OCI-LY3 (cell line): ENCODE data around the gene CMC2.
A peak's percentile ranks its signal among the peaks of the same experiment; 100 is the strongest.

Experiments
- H2AFZ ChIP-seq: fragments of 200-600, 300-600 bp; shearing (Covaris generic); 2 replicates; pipeline ENCODE4 v1.6.0; 2014; ENCODE audit warnings: antibody characterized with exemption, low read depth, low read length
- H3K27ac ChIP-seq: fragments of 200-600, 300-600 bp; sonication (generic); 2 replicates; pipeline ENCODE4 v1.5.1; 2014; ENCODE audit warnings: mild to moderate bottlenecking, low read length, moderate library complexity, mixed read lengths
- H3K27me3 ChIP-seq: fragments of 200-600, 300-600 bp; sonication (generic); 2 replicates; pipeline ENCODE4 v1.6.1; 2014; ENCODE audit warnings: low read depth, low read length, mixed read lengths
- H3K36me3 ChIP-seq: fragments of 200-600, 300-600 bp; sonication (generic); replicated peaks from 2 replicates; pipeline ENCODE3; 2014; ENCODE audit warnings: low read depth, low read length, mixed read lengths
- H3K4me1 ChIP-seq: fragments of 300-600, 200-600 bp; sonication (generic); 2 replicates; pipeline ENCODE4 v1.6.1; 2014; ENCODE audit warnings: low read length, mixed read lengths
- H3K4me2 ChIP-seq: fragments of 200-600, 300-600 bp; sonication (generic); 2 replicates; pipeline ENCODE4 v1.6.1; 2014; ENCODE audit warnings: low read length, mixed read lengths
- H3K4me3 ChIP-seq: fragments of 300-600, 200-600 bp; sonication (generic); 2 replicates; pipeline ENCODE4 v1.5.1; 2014; ENCODE audit warnings: antibody characterized with exemption, mild to moderate bottlenecking, low read length, moderate library complexity
- H3K79me2 ChIP-seq: fragments of 300-600, 200-600 bp; shearing (Covaris generic); 2 replicates; pipeline ENCODE4 v1.6.1; 2014; ENCODE audit warnings: mild to moderate bottlenecking, low read length, mixed read lengths
- H3K9ac ChIP-seq: fragments of 300-600, 200-600 bp; shearing (Covaris generic); 2 replicates; pipeline ENCODE4 v1.6.0; 2014; ENCODE audit warnings: mild to moderate bottlenecking, low read length, moderate library complexity
- H3K9me3 ChIP-seq: fragments of 200-600, 300-600 bp; shearing (Covaris generic); 2 replicates; pipeline ENCODE4 v1.6.1; 2014; ENCODE audit warnings: low read length, mixed read lengths; ENCODE audit not compliant: insufficient read depth
- H4K20me1 ChIP-seq: fragments of 200-600, 300-600 bp; sonication (generic); 2 replicates; pipeline ENCODE4 v1.6.1; 2016; ENCODE audit warnings: low read length, mixed read lengths; ENCODE audit not compliant: insufficient read depth
- CTCF ChIP-seq: fragments of 200-600, 300-600 bp; sonication (generic); IDR thresholded peaks from 2 replicates; pipeline ENCODE4 v1.5.1; 2014; ENCODE audit warnings: antibody characterized with exemption, low read length, low read depth
- EZH2phosphoT487 ChIP-seq: fragments of 200-600 bp; shearing (Covaris generic); IDR thresholded peaks from 2 replicates; pipeline ENCODE4 v1.6.1; 2018; ENCODE audit warnings: antibody characterized with exemption, mixed run types, low read depth

CMC2 gene

GRCh38 chr16:80996688-80997138, 10.0 kb downstream of the CMC2 start:
- Histone ChIP-seq H3K4me2 (peak overlapping the region; percentile 89), H3K27ac (peak overlapping the region; percentile 59), H3K4me3 (peak overlapping the region; percentile 71), H3K36me3 (peaks cover 5% of the 10 kb centered on the region), H3K27me3 (no peaks in the 10 kb centered on the region), H3K79me2 (peaks cover 85% of the 10 kb centered on the region), H3K9ac (peak overlapping the region; percentile 54), H3K4me1 (peaks cover 21% of the 10 kb centered on the region), H3K9me3 (no peaks in the 10 kb centered on the region), H2AFZ (no peak overlapping the region), H4K20me1 (peaks cover 7% of the 10 kb centered on the region; the same call in 1 of the 2 replicates)
- no peak for TF ChIP-seq EZH2phosphoT487
- no peak for TF ChIP-seq CTCF

- Histone ChIP-seq H3K4me2 (no peak overlapping the region), H2AFZ (no peak overlapping the region), H3K27me3 (no peaks in the 10 kb centered on the region), H3K79me2 (peaks cover 72% of the 10 kb centered on the region), H3K9me3 (no peaks in the 10 kb centered on the region), H3K36me3 (peaks cover 9% of the 10 kb centered on the region), H3K27ac (no peak overlapping the region), H4K20me1 (peaks cover under 1% of the 10 kb centered on the region; the same call in 1 of the 2 replicates), H3K4me1 (peaks cover 21% of the 10 kb centered on the region), H3K4me3 (no peak overlapping the region), H3K9ac (no peak overlapping the region)
- TF ChIP-seq CTCF = no peak
- no peak for TF ChIP-seq EZH2phosphoT487
Observed at GRCh38 chr16:80994451-80994850, 12.2 kb downstream of the CMC2 start.

GRCh38 chr16:80993834-80994233, 12.9 kb downstream of the CMC2 start:
- H3K27ac ChIP-seq = no peak overlapping the region

GRCh38 chr16:80993307-80993706, 13.4 kb downstream of the CMC2 start:
- Histone ChIP-seq H3K27me3 (no peaks in the 10 kb centered on the region), H4K20me1 (peaks cover 6% of the 10 kb centered on the region; the same call in 1 of the 2 replicates), H3K4me3 (no peak overlapping the region), H3K79me2 (peaks cover 60% of the 10 kb centered on the region), H3K36me3 (peaks cover 9% of the 10 kb centered on the region), H3K4me2 (no peak overlapping the region), H2AFZ (no peak overlapping the region), H3K9me3 (no peaks in the 10 kb centered on the region), H3K27ac (no peak overlapping the region), H3K9ac (no peak overlapping the region), H3K4me1 (peaks cover 18% of the 10 kb centered on the region)
- no peak for TF ChIP-seq EZH2phosphoT487
- no peak for TF ChIP-seq CTCF

More at GRCh38 chr16:80993834-80994233, 12.9 kb downstream of the CMC2 start:
- Histone ChIP-seq H4K20me1 (peaks cover 3% of the 10 kb centered on the region; the same call in 1 of the 2 replicates), H3K36me3 (peaks cover 9% of the 10 kb centered on the region), H3K4me1 (peaks cover 21% of the 10 kb centered on the region), H3K4me3 (no peak overlapping the region), H3K4me2 (no peak overlapping the region), H3K9me3 (no peaks in the 10 kb centered on the region), H3K9ac (no peak overlapping the region), H3K27me3 (no peaks in the 10 kb centered on the region), H2AFZ (no peak overlapping the region), H3K79me2 (peaks cover 66% of the 10 kb centered on the region)
- TF ChIP-seq EZH2phosphoT487 (no peak), CTCF (no peak)
